ENCODE results near the gene GBP7.
"Not testable (repeated sequence)": the region's sequence is repeated elsewhere in the genome, so short reads cannot be mapped to it uniquely, and the experiment has no call there.

Gene GBP7

DNA sequence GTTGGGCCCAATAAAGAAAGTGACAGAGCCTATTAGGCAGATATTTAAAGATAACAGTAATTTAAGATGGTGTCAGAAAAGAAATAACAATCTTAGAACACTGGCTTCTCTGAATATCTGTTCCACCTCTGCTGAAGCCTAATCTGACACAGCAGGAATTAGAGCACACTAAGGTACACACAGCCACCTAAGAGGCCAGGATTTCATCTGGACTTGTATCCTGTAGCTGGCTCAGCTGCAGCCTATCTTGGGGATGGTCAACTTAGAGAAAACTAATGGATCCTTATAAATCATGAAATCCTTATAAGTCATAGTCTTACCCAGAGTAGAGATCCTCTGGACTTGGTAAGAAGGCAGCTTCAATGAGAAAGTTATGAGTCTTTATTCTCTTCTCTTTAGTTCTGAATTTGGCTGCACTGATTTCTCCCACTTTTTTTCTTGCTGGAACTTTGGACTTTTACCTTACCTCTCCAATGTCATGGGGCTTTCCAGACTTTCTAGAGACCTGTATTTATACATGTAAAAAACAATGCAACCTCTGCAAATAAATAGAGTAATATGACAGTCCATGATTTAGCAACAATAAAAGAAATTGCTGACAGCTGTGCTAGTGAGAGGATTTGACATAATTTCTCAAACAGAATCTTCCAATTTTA is at the start of gene GBP7:
TSS of gene GBP7 (minus strand) at position 403 of the 656 bp plus-strand sequence. CDS start 4,068 bp downstream, outside the sequence.
- DNase-seq, result no peak

- no peak for DNase-seq
These were observed 45.5 kb upstream of the GBP7 start for GRCh38 chr1:89221341-89221740.

- not testable (repeated sequence) for DNase-seq
These were observed 44.0 kb upstream of the GBP7 start for GRCh38 chr1:89219851-89220250.

DNA sequence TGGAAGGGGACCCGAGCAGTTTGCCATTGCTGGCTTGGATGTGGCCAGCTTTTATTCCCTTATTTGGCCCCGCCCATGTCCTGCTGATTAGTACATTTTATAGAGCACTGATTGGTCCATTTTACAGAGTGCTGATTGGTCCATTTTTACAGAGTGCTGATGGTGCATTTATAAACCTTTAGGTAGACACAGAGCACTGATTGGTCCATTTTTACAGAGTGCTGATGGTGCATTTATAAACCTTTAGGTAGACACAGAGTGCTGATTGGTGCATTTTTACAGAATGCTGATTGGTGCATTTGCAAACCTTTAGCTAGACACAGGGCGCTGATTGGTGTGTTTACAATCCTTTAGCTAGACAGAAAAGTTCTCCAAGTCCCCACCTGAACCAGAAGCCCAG is 43.1 kb upstream of the GBP7 start:
- DNase-seq, result not testable (repeated sequence)

GRCh38 chr1:89213347-89213746 is 37.5 kb upstream of the GBP7 start:
- no peak for DNase-seq

DNA sequence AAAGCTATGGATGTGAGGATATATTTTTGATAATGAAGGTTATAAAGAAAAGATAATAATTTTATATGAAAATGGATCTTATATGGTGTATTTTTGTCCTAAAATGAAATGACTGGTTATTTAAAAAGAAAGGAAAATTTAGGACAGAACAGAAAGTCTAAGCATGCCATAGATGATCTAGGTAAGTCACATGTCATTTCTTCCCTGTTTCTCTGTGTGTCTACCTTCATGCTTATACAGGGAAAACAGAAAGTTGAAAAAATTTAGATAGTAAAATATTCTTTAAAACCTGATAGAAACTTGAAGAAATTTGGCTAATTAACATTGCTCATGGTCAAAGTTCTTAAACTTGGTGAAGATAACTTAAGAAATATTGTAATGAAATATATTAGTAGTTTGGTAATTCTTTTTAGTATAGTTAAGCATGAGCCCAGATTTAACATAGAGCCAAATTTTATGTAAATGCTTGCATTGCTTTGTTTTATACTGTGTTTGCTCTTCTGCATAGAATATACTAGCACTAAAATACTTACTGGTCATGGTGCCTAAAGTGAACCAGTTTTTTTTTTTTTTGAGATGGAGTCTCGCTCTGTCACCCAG is 35.3 kb upstream of the GBP7 start:
- DNase-seq, result no peak

DNA sequence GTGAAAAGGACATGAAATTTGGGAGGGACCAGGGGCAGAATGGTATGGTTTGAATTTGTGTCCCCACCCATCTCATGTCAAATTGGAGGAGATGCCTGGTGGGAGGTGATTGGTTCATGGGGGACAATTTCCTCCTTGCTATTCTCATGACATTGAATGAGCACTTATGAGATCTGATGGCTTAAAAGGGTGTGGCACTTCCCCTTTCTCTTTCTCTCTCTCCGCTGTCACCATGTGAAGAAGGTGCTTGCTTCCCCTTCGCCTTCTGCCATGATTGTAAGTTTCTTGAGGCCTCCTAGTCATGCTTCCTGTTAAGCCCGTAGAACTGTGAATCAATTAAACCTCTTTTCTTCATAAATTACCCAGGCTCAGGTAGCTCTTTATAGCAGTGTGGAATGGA is 30.6 kb upstream of the GBP7 start:
- no peak for DNase-seq

DNA sequence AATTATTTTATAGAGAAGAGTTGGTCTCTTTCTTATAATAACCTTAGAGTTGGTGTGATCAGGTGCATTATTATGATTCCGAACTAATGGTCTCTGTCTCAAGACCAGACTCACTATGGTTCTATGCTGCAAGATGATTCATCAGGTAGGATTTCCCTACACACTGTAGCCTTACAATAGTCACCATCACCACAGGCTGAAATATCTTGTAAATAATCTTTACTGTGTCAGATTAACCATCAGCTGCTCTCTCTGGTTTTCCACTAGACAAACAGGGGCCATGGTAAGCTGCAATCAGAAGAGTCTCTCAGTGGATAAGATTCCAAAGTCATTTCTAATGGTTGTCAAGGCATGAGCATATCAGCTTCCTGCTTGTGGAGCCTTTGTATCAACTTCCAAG is 27.4 kb upstream of the GBP7 start:
- DNase-seq, result no peak

- no peak for DNase-seq
These were observed 25.4 kb upstream of the GBP7 start for GRCh38 chr1:89201106-89201794.

DNA sequence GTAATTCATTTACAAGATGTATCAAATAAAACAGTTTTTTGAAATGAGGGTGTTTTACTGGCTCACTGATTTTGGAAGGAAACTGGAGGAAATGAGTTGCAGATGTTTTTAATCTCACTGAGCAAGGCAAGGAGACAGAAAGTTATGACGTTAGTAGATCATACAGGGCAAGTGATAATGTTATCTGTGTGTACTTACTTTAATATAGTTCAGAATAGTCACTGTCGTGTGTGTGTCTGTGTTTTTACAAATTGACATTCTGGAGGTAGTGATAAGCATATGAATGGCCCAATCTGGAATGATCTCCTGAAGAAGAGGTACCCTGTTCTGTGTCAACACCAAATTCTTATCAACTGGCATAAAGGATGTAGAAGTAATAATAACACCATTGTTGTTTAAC is 24.9 kb upstream of the GBP7 start:
- no peak for DNase-seq

GRCh38 chr1:89199525-89200031 is 23.8 kb upstream of the GBP7 start:
- DNase-seq, result no peak

- peak in 11 of 51 donors; percentile 1 to 13 (median 2) for DNase-seq
These were observed 22.8 kb upstream of the GBP7 start, which contains the start of gene GBP4 for GRCh38 chr1:89198491-89199072. Gene GBP4 (minus strand): TSS chr1:89198942. CDS start chr1:89198834, 108 bp downstream.

GRCh38 chr1:89198081-89198480 is 22.3 kb upstream of the GBP7 start:
- DNase-seq, result peak in 1 of 51 donors; percentile 0

DNA sequence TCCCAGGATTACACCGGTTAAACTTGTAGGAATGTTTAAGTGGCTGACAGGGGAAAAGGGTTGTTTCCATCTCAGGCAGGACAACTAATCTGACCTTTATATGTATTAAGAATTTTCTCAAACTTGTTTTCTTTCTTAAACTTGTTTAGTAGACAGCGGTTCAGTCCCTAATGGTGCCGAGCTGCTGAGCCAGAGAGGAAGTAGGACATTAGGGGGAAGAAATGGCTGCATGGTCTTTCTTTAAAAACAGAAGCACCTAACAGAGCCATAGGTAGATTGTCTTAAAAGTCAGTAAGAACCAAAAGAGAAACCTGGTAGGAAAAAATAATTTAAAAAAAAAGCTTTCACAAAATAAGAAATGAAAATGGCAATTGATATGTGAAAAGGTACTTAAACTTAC is 19.7 kb upstream of the GBP7 start:
- DNase-seq, result no peak

DNA sequence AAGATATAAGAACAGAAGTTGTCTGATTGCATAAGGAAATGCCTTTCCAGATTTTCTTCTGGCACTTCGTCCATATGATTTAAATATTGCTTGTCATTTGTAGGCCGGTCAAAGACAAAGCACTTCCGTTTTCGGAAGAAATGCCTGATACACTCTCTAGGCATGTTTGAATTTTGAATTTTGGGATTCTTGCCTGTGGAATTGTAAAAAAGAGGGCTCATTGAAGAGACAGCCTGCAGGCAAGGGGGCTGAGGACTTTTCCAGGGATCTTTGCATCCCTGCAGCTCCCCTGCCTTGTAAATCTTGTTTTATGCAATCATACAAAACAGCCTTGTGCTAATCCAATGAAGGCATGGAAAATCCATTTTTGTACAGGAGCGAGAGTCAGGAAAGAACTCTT is 15.5 kb upstream of the GBP7 start:
- no peak for DNase-seq

GRCh38 chr1:89190017-89190416 is 14.2 kb upstream of the GBP7 start:
- DNase-seq, result no peak

DNA sequence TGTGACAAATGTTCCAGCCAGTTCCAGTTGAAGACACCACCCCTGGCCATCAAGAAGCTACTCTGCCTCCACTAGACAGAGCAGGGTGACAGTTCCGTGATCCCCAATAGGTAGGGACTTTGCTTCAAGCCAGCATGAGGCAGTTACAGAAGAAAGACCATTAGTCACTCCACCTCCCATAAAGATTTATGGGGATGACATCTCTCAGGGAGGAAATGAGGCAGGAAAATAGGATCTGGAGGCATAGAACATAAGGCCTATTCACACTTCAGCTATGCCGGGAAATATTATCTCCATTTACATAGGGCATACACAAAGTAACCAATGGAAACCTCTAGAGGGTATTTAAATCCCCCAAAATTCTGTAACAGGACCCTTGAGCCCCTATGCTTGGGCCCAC is 3.5 kb upstream of the GBP7 start:
- DNase-seq, result no peak

- DNase-seq, result no peak
These were observed 1.2 kb upstream of the GBP7 start for GRCh38 chr1:89176971-89177370.

GRCh38 chr1:89174491-89174890 is 1.3 kb downstream of the GBP7 start:
- DNase-seq, result no peak

DNA sequence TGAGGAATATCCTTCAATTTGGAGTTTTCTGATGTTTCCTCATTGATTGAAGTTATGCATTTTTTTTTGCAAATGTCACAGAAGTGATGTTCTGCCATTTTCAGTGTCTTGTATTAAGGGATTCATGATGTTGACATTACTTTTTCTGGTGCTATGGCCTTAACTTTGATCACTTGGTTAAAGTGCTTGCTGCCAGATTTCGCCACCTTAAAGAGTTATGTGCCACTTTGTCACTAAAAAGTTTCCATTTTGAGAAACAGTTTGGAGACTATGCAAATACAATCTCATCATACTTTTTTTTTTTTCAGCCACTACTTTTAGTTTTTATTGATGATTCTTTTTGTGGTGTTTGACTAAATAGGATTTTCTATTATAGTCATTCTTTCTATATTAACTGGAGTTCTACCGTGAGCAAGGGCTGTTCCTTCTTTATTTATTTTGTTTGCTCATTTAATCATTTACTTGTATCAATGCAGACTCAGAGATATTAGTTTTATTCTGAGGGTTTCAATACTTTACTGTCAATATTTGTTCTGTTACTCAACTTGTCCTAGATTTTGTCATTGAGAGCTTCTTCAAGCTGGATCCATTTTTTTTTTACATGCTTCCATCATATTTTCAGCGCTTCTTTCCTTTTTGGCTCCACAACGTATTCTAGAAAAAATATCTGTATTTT is 3.2 kb downstream of the GBP7 start:
- DNase-seq, result no peak

GRCh38 chr1:89171067-89171438 is 4.8 kb downstream of the GBP7 start:
- no peak for DNase-seq
